H1 (cell line): ENCODE data around the gene PHLDA1. TPM values are rescaled to one million over a fixed set of nuclear protein-coding genes. Genes with fewer than 3 reads are reported as not detected.

Experiments
- CTCF ChIA-PET: fragments of 300-600 bp; sonication (Branson Sonifier 250); formaldehyde crosslinking; loops from one replicate; lab custom pipeline; 2021; ENCODE audit not compliant: partially characterized antibody; lab: Charles Lee
- POLR2A ChIA-PET: fragments of 300-600 bp; sonication (Branson Sonifier 250); formaldehyde crosslinking; loops from one replicate; lab custom pipeline; 2021; ENCODE audit warnings: inconsistent platforms; ENCODE audit not compliant: partially characterized antibody; lab: Charles Lee
- DNase-seq, 2 experiments: peaks; one replicate each; pipeline versions ENCODE4 v3.0.0 to v3.0.0-alpha.2; 2010 to 2022; ENCODE audit warnings: low spot score in 2 of 2, low read depth in 1 of 2, mixed read lengths in 1 of 2
- FAIRE-seq: peaks from 2 replicates; lab custom pipeline; 2011; peaks lifted over from hg19 to GRCh38; lab: Jason Lieb, UNC
- H2AFZ ChIP-seq: 2 replicates; pipeline ENCODE4 v1.8.1; 2012; ENCODE audit warnings: low read length, inconsistent platforms
- H2AK5ac ChIP-seq: 2 replicates; pipeline ENCODE4 v1.6.1; 2013; ENCODE audit warnings: low read depth, low read length
- H2BK120ac ChIP-seq: replicated peaks from 2 replicates; pipeline ENCODE3; 2013; ENCODE audit warnings: low read depth, low read length, inconsistent platforms
- H2BK12ac ChIP-seq: 2 replicates; pipeline ENCODE4 v1.6.1; 2013; ENCODE audit warnings: low read depth, low read length
- H2BK15ac ChIP-seq: 2 replicates; pipeline ENCODE4 v1.6.1; 2013; ENCODE audit warnings: low read length
- H2BK20ac ChIP-seq: 2 replicates; pipeline ENCODE4 v1.6.1; 2013; ENCODE audit warnings: low read length
- H2BK5ac ChIP-seq: 2 replicates; pipeline ENCODE4 v1.6.1; 2013; ENCODE audit warnings: low read depth, low read length
- H3K14ac ChIP-seq: 2 replicates; pipeline ENCODE4 v1.6.1; 2013; ENCODE audit warnings: inconsistent platforms; ENCODE audit not compliant: insufficient read length
- H3K18ac ChIP-seq: 2 replicates; pipeline ENCODE4 v1.6.1; 2013; ENCODE audit warnings: low read length; ENCODE audit errors: extremely low read depth
- H3K23ac ChIP-seq: 2 replicates; pipeline ENCODE4 v1.6.1; 2013; ENCODE audit warnings: inconsistent platforms; ENCODE audit not compliant: insufficient read length
- H3K23me2 ChIP-seq: 2 replicates; pipeline ENCODE4 v1.6.1; 2013; ENCODE audit warnings: low read depth, low read length
- H3K27ac ChIP-seq: 2 replicates; pipeline ENCODE4 v1.6.1; 2011; ENCODE audit warnings: low read depth, low read length, inconsistent platforms
- H3K27me3 ChIP-seq, 4 experiments: replicated peaks in 1 of 4; 1 replicate in 1 of 4; 2 replicates in 3 of 4; pipeline versions ENCODE4 v1.6.1 to v1.8.1; 2011 to 2013; ENCODE audit warnings: low read length in 3 of 4, mild to moderate bottlenecking in 3 of 4, inconsistent platforms in 2 of 4, mixed read lengths in 2 of 4, moderate library complexity in 1 of 4; ENCODE audit not compliant: control insufficient read depth in 3 of 4, insufficient read depth in 3 of 4; ENCODE audit errors: extremely low read depth in 1 of 4
- H3K36me3 ChIP-seq, 4 experiments: 2 replicates each; pipeline versions ENCODE4 v1.6.1 to v1.8.1; 2011 to 2013; ENCODE audit warnings: mild to moderate bottlenecking in 4 of 4, low read length in 3 of 4, moderate library complexity in 2 of 4, control low read depth in 1 of 4, inconsistent platforms in 1 of 4; ENCODE audit not compliant: insufficient read depth in 4 of 4, control insufficient read depth in 2 of 4
- H3K4ac ChIP-seq: replicated peaks from 2 replicates; pipeline ENCODE3; 2013; ENCODE audit warnings: low read length, low read depth, mixed read lengths, inconsistent platforms; ENCODE audit not compliant: insufficient read length
- H3K4me1 ChIP-seq, 4 experiments: replicated peaks in 1 of 4; 1 replicate in 1 of 4; 2 replicates in 3 of 4; pipeline versions ENCODE4 v1.6.1 to v1.8.1; 2011 to 2013; ENCODE audit warnings: low read length in 3 of 4, inconsistent platforms in 2 of 4, mixed read lengths in 1 of 4; ENCODE audit not compliant: insufficient read depth in 4 of 4, control insufficient read depth in 3 of 4
- H3K4me2 ChIP-seq, 2 experiments: 2 replicates each; pipeline versions ENCODE4 v1.6.1 to v1.8.1; 2011 to 2013; ENCODE audit warnings: low read depth in 2 of 2, low read length in 2 of 2, control low read depth in 1 of 2, inconsistent platforms in 1 of 2, mild to moderate bottlenecking in 1 of 2; ENCODE audit not compliant: insufficient read depth in 1 of 2
- H3K4me3 ChIP-seq, 4 experiments: fragments of 200-600, 300-600 bp in 1 of 4; sonication (generic), shearing (Covaris generic), sonication (Bioruptor Twin) in 1 of 4; 2 replicates each; pipeline versions ENCODE4 v1.5.1 to v1.8.1; 2011 to 2016; ENCODE audit warnings: low read length in 4 of 4, low read depth in 3 of 4, control low read depth in 2 of 4, inconsistent platforms in 2 of 4, mild to moderate bottlenecking in 2 of 4, mixed read lengths in 1 of 4, moderate library complexity in 1 of 4; ENCODE audit not compliant: insufficient read depth in 2 of 4; ENCODE audit errors: extremely low read depth in 1 of 4
- H3K56ac ChIP-seq: replicated peaks from 2 replicates; pipeline ENCODE3; 2013; ENCODE audit warnings: low read depth, mild to moderate bottlenecking, mixed read lengths, low read length, inconsistent platforms; ENCODE audit not compliant: insufficient read length
- H3K79me1 ChIP-seq: 2 replicates; pipeline ENCODE4 v1.6.1; 2013; ENCODE audit warnings: low read depth, low read length, control low read depth
- H3K79me2 ChIP-seq, 2 experiments: 2 replicates each; pipeline versions ENCODE4 v1.6.1 to v1.8.1; 2012 to 2013; ENCODE audit warnings: low read length in 2 of 2, mild to moderate bottlenecking in 2 of 2, inconsistent platforms in 1 of 2; ENCODE audit not compliant: insufficient read depth in 2 of 2, control insufficient read depth in 1 of 2
- H3K9ac ChIP-seq, 4 experiments: replicated peaks in 1 of 4; 1 replicate in 1 of 4; 2 replicates in 3 of 4; pipeline versions ENCODE4 v1.6.1 to v1.8.1; 2011 to 2013; ENCODE audit warnings: low read depth in 3 of 4, low read length in 3 of 4, control low read depth in 2 of 4, mild to moderate bottlenecking in 2 of 4, moderate library complexity in 2 of 4, inconsistent platforms in 1 of 4; ENCODE audit errors: extremely low read depth in 1 of 4
- H3K9me3 ChIP-seq, 2 experiments: 2 replicates each; pipeline versions ENCODE4 v1.6.1 to v1.8.1; 2012 to 2013; ENCODE audit warnings: mild to moderate bottlenecking in 2 of 2, moderate library complexity in 2 of 2, control low read depth in 1 of 2, inconsistent platforms in 1 of 2, low read depth in 1 of 2, low read length in 1 of 2, mixed read lengths in 1 of 2; ENCODE audit not compliant: insufficient read depth in 2 of 2
- H4K20me1 ChIP-seq, 2 experiments: replicated peaks in 1 of 2; 2 replicates each; pipeline versions ENCODE3 to v1.8.1; 2011 to 2013; ENCODE audit warnings: inconsistent platforms in 2 of 2, low read length in 2 of 2, mild to moderate bottlenecking in 1 of 2; ENCODE audit not compliant: insufficient read depth in 2 of 2, control insufficient read depth in 1 of 2
- H4K5ac ChIP-seq: 2 replicates; pipeline ENCODE4 v1.6.1; 2013; ENCODE audit warnings: low read length, low read depth, mixed read lengths, inconsistent platforms; ENCODE audit not compliant: insufficient read length
- H4K8ac ChIP-seq: 2 replicates; pipeline ENCODE4 v1.8.0; 2013; ENCODE audit warnings: mild to moderate bottlenecking, moderate library complexity, low read length, inconsistent platforms; ENCODE audit not compliant: insufficient read depth; ENCODE audit errors: extremely low read depth
- H4K91ac ChIP-seq: replicated peaks from 2 replicates; pipeline ENCODE3; 2013; ENCODE audit warnings: low read length, mixed read lengths, inconsistent platforms; ENCODE audit not compliant: insufficient read length
- RNF2 ChIP-seq: fragments of 200-900, 300-1000 bp; sonication (generic); IDR thresholded peaks from 2 replicates; pipeline ENCODE4 v1.7.1; 2016; ENCODE audit warnings: borderline replicate concordance, low read depth, mild to moderate bottlenecking, antibody characterized with exemption, low read length; ENCODE audit not compliant: poor library complexity, severe bottlenecking; ENCODE audit errors: missing control alignments
- WGBS, 2 experiments: shearing (Covaris generic) in 1 of 2; methylation state at CpG; one replicate each; pipeline versions ENCODE4 v1.1.6 to v1.1.7; 2013 to 2015; ENCODE audit warnings: low lambda C conversion rate in 2 of 2, mixed read lengths in 2 of 2, inconsistent platforms in 1 of 2, low coverage in 1 of 2, missing lambda C conversion rate in 1 of 2; ENCODE audit not compliant: insufficient replicate concordance in 2 of 2, insufficient coverage in 1 of 2, insufficient read length in 1 of 2; ENCODE audit errors: extremely low coverage in 1 of 2, missing lambda C conversion rate in 1 of 2; 5-methylcytosine and 5-hydroxymethylcytosine counted together
- polyA plus RNA-seq, 7 experiments: library from polyadenylated mRNA; depleted of rRNA in 3 of 7; stranded (reverse) in 5 of 7; unstranded in 2 of 7; fragments of >200 nt in 5 of 7; fragments of 200-250 nt in 2 of 7; gene quantifications; 1 replicate in 5 of 7; 2 replicates in 1 of 7; 4 replicates in 1 of 7; pipeline versions ENCODE4 v1.2.1 to v1.2.3, GENCODE V29; 2011 to 2013; ENCODE audit warnings: missing spikeins in 2 of 7, mixed read lengths in 2 of 7
- total RNA-seq: library from RNA; stranded (reverse); fragmentation: NEBNext Ultra II Directional; extraction: Animal tissue kit (Norgen Biotek cat#: 25700); gene quantifications from 2 replicates; pipeline ENCODE4 v1.2.1, GENCODE V29; 2021

Gene PHLDA1
- total and polyA plus RNA-seq, 2 of the 8 experiments (the other 6 are each of a cell fraction or from before 2014, with no cell fraction given), result 18.9 to 19.4 TPM

DNA sequence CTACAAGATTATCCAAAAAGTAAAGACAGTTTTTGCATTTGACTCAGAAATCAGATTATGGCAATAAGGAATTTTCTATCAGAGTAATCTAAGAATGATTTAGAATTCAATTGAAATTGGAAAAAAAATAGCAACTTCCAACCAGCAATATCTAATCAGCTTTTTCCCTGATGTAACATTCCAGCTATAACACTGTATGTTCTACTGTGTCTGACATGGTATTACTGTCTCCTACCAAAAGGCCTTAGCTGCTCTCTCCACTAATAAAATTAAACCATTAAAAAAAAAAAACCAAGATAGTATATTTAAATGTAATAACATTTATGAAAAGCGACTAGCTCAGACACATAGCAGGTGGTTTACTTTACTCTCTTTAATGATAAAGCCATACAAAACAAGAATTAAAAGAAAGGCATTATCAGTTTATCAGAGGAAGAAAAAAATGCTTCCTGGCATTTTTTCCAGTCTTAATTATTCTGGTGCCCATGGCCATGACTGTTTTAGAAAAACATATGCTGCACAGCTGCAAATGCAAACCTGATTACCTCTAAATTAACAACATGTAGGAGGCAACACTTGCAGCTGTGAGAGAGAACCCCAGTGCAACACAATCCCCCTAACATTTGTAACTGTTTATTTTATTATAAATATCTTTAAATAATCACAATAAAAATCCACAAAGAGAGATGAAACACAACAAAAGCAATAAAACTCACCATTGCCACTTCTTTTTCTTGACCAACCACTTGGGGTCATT is 28.8 kb downstream of the PHLDA1 start:
- no peak overlapping the region for H3K23ac ChIP-seq
- H2BK20ac ChIP-seq, result no peak overlapping the region
- ChIA-PET POLR2A (interaction anchor here (1.0 to 1.4 kb wide), 2 partner anchors 29 to 43 kb away, joined by 3 read pairs; partner anchors contain the start of gene PHLDA1), CTCF (interaction anchor here (0.7 to 1.7 kb wide), 3 partner anchors 392 to 1100 kb away, joined by 3 to 5 read pairs (median 3); no protein-coding TSS in a partner anchor)
- H3K27me3 ChIP-seq, result no peaks in the 10 kb centered on the region
- H4K8ac ChIP-seq, result no peak overlapping the region
- H3K4me2 ChIP-seq, result no peak overlapping the region
- WGBS, 2 experiments, result 89% methylated on average over 1 of the region's 1 CpG; no CpG with 5 or more reads in 1 of the 2 experiments
- H3K23me2 ChIP-seq, result peaks cover 6% of the 10 kb centered on the region; the same call in 1 of the 2 replicates
- H3K36me3 ChIP-seq, result peaks cover 0 to 3% (median 0%) of the 10 kb centered on the region in 4 experiments; a peak in 1 of 8 replicates
- H2BK15ac ChIP-seq, result no peak overlapping the region
- H3K9ac ChIP-seq, result no peak overlapping the region
- peaks cover 0 to 6% (median 4%) of the 10 kb centered on the region in 4 experiments; a peak in 6 of 7 replicates for H3K4me1 ChIP-seq
- H4K20me1 ChIP-seq, result peaks cover 0 to 3% of the 10 kb centered on the region in 2 experiments
- H3K4me3 ChIP-seq, result no peak overlapping the region
- H4K91ac ChIP-seq, result no peak overlapping the region
- no peak overlapping the region for H4K5ac ChIP-seq
- no peak overlapping the region for H3K14ac ChIP-seq
- DNase-seq (no peak), FAIRE-seq (no peak)
- H3K4ac ChIP-seq, result no peak overlapping the region
- H2AK5ac ChIP-seq, result no peak overlapping the region
- no peak overlapping the region for H2BK12ac ChIP-seq
- H3K79me1 ChIP-seq, result no peaks in the 10 kb centered on the region; the same call in 1 of the 2 replicates
- H3K18ac ChIP-seq, result no peak overlapping the region
- H2AFZ ChIP-seq, result no peak overlapping the region
- peaks cover 4 to 6% of the 10 kb centered on the region in 2 experiments; a peak in 3 of 4 replicates for H3K9me3 ChIP-seq
- H3K27ac ChIP-seq, result no peak overlapping the region
- no peak overlapping the region for H3K56ac ChIP-seq
- no peaks in the 10 kb centered on the region; a peak in 1 of 4 replicates for H3K79me2 ChIP-seq
- H2BK120ac ChIP-seq, result no peak overlapping the region
- H2BK5ac ChIP-seq, result no peak overlapping the region
- no peak for TF ChIP-seq RNF2
